ENCODE data around the gene PLA2G2C.

- TF ChIP-seq CTCF (conservative IDR thresholded peaks at IDR 0.05), result no peak
- TF ChIP-seq ZFX (IDR thresholded peaks at IDR 0.05), result no peak
These were observed 61.2 kb downstream of the PLA2G2C start for GRCh38 chr1:20125100-20125499.
